GM12873 (cell line): ENCODE data around the gene EBF3.

Source experiments
- CTCF ChIP-seq: IDR thresholded peaks from 2 replicates; pipeline ENCODE4 v1.5.1; 2012; ENCODE audit warnings: low read depth, mild to moderate bottlenecking, moderate library complexity, low read length, control low read depth; ENCODE audit not compliant: insufficient read depth; ENCODE audit errors: missing control alignments

EBF3 gene

GRCh38 chr10:129841590-129841989 lies 122.5 kb downstream of the EBF3 start:
- TF ChIP-seq CTCF: no peak

GRCh38 chr10:129841071-129841470 lies 123.0 kb downstream of the EBF3 start:
- TF ChIP-seq CTCF: no peak

GRCh38 chr10:129840196-129840590 lies 123.9 kb downstream of the EBF3 start:
- no peak for TF ChIP-seq CTCF

- TF ChIP-seq CTCF: no peak
Measured at GRCh38 chr10:129839285-129840195, 124.5 kb downstream of the EBF3 start.

GRCh38 chr10:129838794-129839193 lies 125.3 kb downstream of the EBF3 start:
- TF ChIP-seq CTCF: no peak

GRCh38 chr10:129837909-129838582 lies 126.0 kb downstream of the EBF3 start:
- no peak for TF ChIP-seq CTCF

GRCh38 chr10:129836253-129836652 lies 127.8 kb downstream of the EBF3 start:
- no peak for TF ChIP-seq CTCF
